ENCODE measurements around the gene RND1.

DNA sequence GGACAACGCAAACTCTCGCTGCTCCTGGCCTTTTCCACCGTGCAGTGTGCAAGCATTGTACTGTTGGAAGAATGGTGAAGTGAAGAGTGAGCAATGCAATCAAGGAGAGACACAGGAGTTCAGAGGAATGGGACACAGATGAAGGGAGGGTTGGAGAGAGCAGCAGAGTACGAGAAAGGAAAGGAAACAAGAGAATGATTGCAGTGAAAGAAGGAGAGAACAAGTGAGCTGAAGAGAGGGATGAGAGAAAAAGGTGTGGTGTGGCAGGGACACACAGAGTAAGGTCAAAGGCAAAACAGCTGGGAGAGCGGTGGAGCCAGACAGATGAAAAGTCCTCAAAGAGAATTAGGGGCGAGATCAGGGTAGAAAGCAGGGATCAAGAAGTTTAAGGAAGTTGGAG is 34.4 kb downstream of the RND1 start:
- TF ChIP-seq, protein P1, sequence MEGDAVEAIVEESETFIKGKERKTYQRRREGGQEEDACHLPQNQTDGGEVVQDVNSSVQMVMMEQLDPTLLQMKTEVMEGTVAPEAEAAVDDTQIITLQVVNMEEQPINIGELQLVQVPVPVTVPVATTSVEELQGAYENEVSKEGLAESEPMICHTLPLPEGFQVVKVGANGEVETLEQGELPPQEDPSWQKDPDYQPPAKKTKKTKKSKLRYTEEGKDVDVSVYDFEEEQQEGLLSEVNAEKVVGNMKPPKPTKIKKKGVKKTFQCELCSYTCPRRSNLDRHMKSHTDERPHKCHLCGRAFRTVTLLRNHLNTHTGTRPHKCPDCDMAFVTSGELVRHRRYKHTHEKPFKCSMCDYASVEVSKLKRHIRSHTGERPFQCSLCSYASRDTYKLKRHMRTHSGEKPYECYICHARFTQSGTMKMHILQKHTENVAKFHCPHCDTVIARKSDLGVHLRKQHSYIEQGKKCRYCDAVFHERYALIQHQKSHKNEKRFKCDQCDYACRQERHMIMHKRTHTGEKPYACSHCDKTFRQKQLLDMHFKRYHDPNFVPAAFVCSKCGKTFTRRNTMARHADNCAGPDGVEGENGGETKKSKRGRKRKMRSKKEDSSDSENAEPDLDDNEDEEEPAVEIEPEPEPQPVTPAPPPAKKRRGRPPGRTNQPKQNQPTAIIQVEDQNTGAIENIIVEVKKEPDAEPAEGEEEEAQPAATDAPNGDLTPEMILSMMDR (IDR thresholded peaks at IDR 0.05) = no peak
- no peak for TF ChIP-seq POLR2A (IDR thresholded peaks at IDR 0.05)
- TF ChIP-seq POLR2AphosphoS5 (IDR thresholded peaks at IDR 0.05) = no peak

All from breast epithelium (tissue), 3 donors.